Activated CD8-positive, alpha-beta memory T cell treated with anti-CD3 and anti-CD28 coated beads for 1 hour (primary cell): ENCODE data around the gene SPATA16.

Experiments
- DNase-seq, 2 donors: peaks; one replicate each; pipeline ENCODE4 v3.0.0-alpha.2; 2020; ENCODE audit warnings: low read depth in 1 of 2; ENCODE audit errors: extremely low read depth in 1 of 2

SPATA16 gene

DNA sequence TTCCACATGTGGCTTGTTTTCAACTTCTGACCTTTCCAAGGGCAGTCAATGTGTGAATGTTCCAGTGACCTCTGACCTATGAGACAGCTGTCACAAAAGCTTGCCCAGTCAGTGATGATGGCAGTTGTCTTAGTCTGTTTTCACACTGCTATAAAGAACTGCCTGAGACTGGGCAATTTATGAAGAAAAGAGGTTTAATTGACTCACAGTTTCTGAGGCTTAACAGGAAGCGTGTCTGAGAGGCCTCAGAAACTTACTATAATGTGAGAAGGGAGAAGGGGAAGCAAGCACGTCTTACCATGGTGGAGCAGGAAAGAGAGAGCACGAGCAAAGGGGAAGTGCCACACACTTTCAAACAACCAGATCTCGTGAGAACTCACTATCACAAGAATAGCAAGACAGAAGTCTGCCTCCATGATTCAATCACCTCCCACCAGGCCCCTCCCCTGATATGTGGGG lies 294.9 kb downstream of the SPATA16 start:
- DNase-seq, result no peak

DNA sequence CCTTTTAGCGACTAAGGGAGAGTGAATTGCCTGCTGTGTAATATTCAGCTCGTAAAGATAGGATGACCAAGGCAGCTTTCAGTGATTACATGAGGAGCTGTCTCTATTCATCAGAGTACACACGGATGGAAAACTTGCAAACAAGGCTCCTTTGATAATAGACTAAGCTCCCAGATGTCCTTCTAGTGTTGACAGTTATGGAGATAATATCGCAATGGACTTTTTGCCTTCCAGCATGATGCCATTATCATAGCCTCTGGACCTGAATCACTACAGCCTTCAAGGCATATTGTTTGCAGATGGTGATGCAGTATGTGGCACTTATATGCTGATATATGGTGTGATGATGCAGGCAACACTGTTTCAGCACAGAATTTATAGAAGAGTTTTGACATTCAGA lies 296.6 kb downstream of the SPATA16 start:
- no peak for DNase-seq

DNA sequence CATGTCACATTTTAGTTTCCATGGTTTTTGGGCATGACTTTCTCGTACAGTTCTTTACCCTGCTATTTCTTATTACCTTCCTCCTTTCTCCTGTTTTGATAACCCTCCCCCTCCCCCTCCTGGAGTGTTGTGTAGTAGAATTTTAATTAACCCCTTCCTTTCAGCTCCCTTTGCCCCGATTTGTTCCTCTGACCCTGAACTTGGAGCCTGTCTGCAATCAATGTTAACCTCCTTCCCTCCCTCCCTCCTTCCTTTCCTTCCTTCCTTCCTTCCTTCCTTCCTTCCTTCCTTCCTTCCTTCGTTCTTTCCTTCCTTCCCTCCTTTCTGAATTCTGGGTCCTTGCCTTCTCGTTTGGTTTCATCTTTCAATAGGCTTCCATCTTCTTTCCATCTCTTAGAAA lies 300.1 kb downstream of the SPATA16 start:
- DNase-seq, result no peak

DNA sequence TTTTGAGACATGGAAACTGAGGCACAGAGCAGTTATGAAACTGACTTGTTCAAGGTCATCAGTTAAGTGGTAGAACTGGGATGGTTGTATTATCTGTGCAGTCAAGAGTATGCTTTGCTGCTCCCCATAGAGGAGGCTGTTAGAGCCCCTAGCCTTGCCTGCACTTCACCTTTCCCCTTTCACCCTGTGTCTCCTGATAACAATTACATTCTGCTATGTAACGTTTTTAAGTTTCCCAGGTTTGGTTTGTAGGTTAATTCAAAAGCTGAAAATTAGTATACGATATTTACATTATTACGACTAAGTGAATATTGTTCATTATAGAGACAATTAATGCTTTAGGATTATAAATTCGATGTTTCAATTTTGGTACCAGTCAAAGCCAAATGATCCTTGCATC lies 300.6 kb downstream of the SPATA16 start:
- no peak for DNase-seq

DNA sequence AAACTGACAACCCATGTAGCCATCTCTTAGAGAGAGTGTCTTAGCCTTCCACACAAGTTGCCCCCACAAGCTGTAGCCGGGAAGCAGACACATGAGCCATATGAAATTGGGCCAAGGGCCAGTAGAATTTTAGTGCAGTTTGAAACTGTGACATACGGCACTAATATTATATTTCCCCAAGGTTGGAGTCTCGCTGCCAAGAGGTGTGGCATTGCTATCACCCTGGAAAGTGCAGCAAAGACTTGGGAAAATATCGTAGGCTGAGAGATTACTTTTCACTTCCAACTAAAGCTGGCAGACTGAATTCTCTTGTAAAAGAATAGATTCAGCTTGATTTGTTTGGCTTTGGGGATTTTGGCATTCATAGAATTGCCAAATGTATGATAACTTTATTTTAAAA lies 301.4 kb downstream of the SPATA16 start:
- no peak for DNase-seq
